Activated CD8-positive, alpha-beta memory T cell treated with anti-CD3 and anti-CD28 coated beads, Interleukin-2, amount 50 U/mL, for 24 hours (primary cell): ENCODE results near the gene EGR4.

Source experiments
- DNase-seq: peaks from one replicate; pipeline ENCODE4 v3.0.0-alpha.2; 2020; ENCODE audit errors: extremely low read depth

The EGR4 gene

DNA sequence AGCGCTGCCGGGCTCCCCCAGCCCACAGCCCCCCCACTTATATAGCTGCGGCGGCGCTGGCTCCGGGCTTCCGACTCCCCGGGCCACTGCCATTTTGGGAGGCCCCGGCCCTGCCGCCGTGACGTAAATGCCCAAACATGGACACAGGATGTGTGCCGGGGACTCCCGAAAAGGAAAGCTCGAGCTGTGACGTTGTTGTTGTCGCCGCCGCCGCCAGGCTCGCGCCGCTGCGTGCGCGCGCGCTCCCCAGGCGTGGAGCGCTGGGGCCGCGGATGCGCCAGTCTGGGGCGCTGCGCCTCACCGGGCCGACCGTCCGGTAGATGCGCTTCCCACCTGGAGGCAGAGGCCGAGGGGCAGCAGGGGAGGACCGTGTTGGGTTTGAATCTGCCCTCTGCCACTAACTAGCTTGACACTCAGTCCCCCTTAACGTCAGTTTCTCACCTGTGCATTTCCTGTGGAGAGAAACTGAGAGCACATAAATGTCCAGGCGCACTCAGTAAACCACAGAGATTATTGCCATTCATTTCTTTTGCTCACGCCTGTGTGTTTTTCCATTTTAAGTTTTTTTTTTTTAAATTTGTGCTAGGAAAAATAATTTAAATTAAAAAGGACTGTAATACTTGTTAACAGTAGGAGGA is at the start of gene EGR4:
EGR4 (minus strand) TSS at position 15 of the 638 bp plus-strand sequence. CDS start 231 bp downstream, outside the sequence.
- DNase-seq, result peak; percentile 76

DNA sequence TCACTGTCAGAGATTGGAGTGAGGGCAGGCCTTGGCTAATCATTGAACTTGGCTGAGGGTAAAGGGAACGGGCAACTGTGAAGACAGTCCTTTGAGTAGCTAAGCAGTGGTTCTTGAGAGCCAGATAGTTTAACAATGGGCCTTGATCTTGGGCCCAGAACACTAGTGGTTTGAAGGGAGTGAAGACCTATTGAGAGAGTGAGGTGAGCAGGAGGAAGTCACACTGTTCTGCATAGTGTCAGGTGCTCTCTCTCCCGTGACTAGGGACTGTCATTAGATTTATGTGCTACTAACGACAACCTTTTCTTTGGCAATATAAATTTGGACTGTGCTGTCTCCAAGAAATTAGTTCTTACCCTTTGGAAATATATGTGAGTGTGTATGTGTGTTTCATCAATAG is 47.7 kb upstream of the EGR4 start:
- no peak for DNase-seq

DNA sequence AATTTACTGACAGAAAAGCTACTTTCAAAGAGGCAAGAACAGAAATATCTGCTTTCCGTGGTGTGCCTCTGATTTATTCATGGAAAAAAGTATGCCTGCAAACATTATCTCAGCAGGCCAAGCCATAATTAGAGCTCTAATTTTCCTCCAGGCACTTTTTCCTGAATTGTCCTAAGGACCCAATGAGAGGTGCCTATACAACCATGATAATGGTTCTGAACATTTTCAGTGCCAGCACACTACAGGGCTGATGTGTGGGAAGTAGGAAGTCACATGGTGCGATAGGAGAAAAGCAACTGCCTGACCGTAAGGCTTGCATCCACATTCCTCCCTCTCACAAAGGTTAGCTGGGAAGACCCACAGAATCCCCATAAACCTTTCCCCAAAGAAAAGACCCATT is 45.9 kb upstream of the EGR4 start:
- DNase-seq, result no peak

DNA sequence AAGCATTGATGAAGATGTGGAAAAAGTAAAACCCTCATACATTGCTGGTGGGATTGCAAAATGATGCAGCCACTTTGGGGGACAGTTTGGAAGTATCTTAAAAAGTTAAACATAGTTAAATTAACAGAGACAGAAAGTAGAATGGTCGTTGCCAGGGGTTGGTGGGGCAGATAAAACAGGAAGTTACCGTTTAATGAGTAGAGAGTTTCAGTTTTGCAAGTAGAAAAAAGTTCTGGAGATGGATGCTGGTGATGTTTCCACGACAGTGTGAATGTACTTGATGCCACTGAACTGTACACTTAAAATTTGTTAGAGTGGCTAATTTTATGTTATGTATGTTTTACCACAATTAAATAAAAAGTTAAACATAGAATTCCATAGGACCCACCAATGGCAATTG is 44.5 kb upstream of the EGR4 start:
- DNase-seq, result no peak

DNA sequence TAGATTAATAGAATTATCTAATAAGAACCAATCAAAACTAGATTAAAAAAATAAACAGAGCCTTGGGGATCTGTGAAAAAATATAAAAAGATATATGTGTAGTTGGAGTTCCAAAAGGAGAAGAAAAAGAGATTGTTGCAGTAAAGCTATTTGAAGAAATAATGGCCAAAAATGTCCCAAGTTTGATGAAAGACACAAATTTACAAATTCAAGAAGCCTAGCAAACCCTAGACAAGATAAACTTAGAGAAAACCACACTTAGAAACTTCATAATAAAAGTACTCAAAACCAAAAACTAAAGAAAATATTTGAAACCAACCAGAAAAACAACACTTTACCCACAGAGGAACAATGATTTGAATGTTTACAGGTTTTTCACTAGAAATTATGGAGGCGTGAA is 41.3 kb upstream of the EGR4 start:
- no peak for DNase-seq

DNA sequence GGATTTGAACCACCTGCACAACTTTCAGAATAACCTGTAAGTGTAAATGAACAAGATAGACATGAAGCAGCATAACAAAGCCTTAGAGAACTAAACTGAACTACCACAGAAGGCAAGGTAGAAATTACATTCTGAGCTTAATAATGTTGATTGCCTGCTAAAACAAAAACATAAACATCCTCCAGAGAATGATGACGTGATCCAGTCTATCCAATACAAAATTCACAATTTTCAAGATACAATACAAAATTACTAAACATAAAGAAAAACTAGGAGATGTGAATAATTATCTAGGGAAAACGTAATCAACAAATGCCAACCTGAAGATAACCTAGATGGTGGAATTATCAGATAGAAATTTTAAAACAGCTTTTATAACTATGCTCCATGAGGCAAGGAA is 40.7 kb upstream of the EGR4 start:
- no peak for DNase-seq

DNA sequence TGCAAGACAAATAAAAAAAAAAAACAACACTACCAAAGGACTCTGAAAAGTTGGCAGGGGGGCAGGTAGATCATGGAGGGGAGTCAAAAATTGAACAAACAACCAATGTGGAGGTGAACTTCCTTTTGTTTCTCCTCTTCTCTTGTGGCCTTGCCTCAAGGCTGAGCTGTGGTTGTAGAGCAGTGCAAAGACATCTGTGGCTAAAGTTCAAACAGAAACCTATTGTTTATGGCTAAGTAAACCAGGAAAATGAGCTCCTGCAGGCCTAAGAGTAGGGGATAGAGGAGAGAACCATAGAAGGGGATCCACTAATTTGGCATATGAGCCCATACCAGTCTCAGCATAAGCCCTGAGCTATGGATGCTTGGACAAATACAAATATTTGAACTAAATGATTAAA is 40.2 kb upstream of the EGR4 start:
- DNase-seq, result no peak

DNA sequence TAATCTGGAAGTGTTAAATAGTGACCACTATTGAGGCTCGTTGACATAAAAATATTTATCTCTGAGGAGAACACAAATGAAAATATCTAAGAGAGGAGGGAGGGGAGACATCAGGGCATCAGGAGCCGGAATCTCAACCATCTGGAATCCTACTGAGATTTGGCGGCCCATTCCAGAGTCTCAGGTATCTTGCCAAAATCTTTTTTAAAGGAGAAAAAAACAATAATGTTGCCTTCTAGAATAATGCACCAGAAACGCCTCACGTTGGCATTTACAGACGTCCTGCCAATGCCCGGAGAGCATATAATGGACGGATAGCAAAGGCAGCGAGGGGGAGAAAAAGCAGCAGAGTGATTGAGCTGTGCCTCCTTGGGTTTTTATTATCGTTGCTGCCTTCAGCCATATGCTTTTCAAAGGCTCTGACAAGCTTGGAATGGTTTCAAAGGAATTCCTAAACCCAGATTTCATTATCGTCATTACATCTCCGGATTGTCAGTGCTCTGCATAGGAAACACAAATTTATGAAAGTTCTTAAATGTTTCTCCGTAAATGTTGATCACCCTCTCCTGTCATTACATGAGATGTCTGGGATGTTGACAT is 30.9 kb upstream of the EGR4 start:
- no peak for DNase-seq

DNA sequence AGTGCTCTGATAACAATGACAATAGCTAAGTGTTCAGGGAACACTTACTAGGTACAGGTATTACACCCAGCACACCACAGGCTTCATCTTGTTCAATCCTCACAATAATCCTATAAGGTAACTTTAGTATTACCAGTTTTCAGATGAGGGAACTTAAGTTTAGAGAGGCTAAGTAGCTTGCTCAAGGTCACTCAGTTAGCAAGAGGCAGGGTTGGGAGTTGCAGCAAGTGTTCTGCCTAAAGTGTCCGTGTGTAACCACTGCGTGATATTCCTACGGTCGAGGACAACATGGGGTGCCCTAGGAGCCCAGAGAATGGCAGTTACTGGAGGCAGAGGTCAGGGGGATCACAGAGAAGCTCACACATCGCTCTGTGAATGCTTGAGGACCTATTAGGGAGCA is 30.2 kb upstream of the EGR4 start:
- no peak for DNase-seq

DNA sequence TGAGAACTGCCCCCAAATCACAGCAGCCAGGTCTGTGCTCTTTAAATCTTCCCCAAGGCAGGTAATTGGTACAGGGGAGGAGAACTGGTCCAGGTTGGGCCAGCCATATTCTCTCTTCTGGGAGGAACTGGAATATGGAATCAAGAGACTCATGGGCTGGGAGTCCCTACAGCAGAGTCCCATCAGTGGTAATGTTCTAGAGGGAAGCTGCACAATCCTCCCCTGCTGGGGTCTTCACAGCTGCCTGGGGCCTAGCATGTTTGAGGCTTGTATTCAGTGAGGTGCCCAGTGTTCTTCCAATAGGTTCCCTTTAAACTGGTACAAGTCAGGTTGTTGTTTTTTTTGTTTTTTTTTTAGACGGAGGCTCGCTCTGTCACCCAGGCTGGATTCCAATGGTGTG is 21.1 kb upstream of the EGR4 start:
- DNase-seq, result no peak

DNA sequence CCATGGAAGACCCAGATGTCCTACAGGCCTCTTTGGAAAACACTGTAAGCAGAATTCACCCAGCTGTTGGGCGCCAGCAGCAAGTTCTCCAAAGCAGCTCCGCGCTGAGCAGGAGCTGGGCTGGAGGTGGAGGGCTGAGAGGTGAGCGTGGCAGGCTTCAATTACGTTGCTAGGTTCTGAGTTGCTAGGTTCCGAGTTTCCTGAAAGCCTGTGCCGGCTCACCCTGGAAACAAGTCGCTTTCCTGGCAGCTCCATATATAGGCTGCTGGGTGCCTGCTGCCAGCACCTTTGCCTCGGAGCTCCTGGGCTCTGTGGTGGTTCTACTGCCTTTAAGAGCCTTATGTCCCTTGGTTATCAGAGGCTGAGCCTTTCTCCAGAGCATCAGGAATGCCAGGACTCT is 14.4 kb upstream of the EGR4 start:
- DNase-seq, result no peak

DNA sequence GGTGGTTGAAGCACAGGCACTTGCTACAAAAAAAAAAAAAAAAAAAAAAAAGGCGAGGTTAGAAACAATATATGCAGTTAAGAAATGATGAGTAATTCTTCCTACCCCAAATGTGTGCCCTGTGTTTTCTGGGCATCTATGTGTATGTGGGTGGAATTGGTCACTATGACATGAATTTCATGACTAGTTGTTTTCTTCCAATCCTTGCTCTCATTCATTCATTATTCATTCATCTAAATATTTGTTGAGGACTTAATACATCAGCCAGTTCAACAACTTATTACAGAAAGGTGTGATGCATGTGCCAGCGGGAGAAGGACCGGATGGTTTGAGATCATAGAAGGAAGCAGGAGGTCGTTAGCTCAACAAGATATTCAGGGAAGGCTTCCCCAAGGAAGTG is 8.3 kb upstream of the EGR4 start:
- no peak for DNase-seq

DNA sequence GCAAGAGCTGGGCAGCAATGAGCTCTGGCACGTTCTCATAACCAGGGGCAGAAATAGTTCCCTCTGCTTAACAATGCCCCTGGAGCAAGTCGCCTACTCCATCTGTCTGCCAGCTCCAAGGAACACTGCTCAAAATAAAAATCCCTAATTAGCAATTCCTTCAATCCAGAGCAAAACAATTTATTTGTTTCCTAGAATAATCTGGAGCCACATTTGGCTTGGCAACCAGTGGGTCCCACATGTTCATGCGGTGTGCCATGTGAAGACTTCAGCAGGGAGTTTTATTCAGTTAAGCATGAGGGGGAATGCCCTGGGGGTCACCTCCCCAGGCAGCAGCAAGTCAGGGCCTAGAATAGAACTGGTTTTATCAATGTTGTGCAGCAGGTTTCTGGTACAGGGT is 7.6 kb upstream of the EGR4 start:
- no peak for DNase-seq

DNA sequence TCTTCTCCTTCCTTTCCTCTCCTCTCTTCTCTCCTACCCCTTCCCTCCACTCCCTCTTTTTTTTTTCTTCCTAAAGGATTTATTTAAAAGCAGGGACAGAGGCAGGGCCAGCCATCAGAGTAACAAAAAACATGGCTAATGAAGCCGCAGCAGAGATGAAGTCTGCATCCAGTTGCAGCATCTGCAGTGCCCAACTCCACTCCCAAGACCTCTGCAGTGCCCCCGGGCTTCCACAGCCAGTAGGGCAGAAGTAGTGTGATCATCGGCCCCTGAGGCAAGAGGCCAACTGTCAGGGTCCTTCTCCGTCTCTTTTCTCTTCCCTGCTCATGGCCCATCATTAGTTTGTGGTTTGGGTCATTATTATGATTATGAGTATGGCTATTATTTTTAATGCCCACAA is 4.2 kb upstream of the EGR4 start:
- no peak for DNase-seq

DNA sequence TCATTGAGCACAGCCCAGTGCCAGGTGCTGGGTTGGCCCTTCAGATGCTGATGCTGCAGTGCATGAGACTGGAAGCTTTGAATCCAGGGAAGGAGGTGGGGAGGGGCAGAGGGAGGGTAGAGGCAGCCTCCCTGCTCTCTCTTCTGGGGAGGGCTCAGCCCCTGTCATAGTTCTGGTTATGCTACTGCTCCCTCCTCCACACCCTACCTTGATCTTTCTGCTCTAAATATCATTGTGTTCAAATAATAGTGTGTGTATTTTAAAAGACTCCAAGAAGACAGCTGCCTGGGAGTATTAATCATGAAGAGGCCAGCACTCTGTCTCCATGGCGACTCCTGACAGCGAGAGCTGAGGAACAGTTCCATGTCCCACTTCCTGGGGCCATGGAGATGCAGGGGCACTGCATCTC is 3.8 kb upstream of the EGR4 start:
- DNase-seq, result no peak

DNA sequence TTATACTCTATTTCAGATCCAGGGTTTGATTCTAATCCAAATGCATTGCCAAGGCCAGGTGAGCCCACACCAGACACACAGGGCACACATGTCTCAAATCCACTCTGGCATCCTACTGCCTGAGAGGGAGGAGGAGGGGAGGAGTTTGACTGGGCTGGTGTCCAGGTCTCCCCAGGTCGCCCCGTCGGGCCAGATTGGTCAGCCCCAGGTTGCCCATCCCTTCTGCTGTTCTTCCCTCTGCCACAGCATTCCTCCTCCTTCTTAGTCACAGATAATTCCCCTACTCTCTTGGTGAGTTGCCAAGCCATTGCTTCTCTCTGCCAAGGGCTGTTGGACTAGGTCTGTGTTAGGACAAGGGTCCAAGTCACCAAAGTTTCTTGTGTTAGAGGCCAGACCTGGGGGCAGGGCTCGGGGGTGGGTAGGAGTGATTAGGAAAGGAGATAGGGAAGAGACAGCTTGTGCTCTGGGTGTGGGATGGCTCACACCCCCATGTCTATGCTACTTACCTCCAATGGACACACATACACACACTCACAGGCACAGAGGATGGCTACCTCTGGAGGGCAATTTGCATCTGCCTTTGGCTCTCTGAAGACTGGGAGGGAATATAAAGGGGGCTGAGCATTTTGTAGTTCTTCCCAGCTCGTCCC is 2.5 kb upstream of the EGR4 start:
- no peak for DNase-seq

DNA sequence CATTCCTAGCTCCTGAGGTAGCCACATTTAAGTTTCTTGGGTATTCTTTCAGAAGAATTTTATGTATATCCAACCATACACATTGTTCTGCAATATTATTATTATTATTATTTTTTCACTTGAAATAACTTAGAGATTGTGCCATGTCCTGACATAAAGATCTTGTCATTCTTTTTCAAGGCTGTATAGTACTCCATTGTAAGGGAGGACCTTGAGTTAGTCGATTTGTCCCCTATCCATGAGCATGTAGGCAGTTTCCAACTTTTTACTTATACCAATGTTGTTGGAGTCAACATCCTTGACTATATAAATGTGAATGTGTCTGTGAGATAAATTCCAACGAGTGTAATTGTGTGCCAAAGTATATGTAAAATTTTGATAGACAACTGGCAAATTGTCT is 891 bp upstream of the EGR4 start:
- no peak for DNase-seq

DNA sequence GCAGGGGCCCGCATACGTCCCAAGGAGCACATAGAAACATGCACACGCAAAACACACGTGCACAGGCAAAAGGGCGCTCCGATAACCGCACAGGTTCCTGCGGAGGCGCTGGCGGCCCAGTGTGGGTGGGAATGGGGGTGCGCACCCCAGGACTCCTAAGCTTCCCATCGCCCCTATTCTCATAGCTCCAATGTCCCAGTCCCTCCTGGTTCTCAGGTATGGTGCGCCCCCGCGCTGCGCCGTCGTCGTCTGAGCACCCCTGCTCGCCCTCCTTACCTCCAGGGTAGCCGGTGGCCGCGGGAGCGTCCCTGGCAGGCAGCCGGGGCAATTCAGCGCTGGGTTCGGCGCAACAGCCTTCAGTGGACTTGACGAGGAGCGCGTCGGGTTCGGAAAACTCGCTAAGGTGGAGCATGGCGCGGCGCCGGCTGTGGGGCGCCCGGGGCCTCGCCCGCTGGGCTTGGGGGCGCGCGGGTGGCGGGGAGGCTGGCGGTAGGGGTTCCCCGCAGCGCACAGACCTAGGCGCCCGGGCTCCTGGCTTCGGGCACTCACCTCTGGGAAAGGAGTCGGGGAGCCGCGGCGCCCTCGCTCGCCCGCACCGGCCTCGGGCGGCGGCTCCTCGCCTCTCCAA is 328 bp downstream of the EGR4 start:
- no peak for DNase-seq

DNA sequence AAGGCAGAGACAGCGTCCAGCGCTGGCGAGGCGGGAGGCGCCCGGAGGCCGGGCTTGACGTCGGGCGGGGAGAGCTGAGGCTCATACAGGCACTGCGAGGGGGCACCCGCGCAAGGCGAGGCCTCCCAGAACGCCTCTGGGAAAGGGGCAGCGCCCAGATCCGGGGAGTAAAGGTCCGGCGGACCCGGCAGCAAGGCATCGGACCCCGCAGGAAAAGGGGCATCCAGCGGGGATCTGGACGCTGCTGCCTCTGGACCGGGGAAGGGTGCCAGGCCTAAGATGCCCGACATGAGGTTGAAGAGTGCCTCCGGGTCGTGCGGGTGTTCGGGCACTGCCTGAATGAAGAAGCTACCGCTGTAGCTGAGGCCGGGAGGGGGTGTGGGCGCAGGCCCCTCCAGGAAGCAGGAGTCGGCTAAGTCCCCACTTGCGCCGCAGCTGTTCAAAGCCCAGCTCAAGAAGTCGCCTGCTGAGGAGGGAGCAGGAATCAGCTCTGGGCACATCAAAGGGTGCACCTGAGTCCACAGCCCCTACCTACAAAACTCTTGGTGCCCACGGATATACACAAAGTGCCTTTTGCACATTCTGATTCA is 937 bp downstream of the EGR4 start:
- DNase-seq, result no peak

DNA sequence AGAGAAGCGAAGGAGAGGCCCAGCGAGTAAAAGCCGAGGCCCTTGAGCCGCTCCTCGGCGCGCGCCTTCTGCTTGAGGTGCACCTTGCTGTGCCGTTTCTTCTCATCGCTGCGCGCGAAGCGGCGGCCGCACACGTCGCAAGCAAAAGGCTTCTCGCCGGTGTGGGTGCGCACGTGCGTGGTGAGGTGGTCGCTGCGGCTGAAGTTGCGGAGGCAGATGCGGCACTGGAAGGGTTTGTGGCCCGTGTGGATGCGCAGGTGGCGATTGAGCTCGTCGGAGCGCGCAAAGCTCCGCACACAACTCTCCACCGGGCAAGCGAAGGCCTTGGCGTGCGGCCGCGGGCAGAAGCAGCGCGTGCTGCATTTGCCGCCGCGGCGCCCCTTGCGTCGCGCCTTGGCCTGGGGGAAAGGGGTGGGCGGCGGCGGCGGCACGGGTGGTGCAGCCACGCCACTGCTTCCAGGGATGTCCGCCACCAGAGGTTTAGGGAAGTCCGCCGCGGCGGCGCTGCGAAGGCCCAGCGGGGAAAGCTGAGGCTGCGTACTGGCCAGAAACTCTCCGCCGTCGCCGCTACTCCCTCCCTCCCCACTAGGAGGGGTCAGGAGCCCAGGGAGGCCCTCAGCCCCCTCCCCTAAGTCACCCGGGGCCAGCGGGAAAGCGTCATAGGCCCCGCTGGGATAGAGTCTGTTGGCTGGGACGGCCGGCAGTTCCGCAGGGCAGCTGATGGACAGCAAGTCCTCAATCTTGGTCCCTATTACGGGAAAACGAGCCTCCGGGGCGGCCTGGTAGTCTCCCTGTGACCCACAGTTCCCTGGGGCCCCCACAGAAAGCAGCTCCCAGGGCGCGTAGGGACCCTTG is 1.7 kb downstream of the EGR4 start:
- no peak for DNase-seq

DNA sequence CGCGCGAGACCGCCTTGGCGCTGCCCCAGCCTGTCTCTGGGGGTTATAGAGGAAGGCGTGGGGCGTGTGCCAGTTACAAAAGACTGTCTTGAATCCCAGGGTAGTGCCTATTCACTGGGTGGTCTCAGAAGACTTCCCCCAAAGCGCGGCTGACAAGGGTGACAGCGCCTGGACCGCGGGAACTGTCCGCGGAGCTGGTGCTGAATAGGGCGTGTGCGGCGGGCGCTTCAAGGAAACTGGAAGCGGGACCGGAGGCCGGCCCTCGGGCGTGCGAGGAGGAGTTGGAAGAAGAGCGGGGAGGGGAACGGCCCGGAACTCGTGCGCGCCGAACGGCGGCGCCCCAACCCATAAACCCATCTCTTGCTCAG is 2.3 kb downstream of the EGR4 start:
- DNase-seq, result no peak
